Calu3 (cell line): ENCODE data around the gene CD33. TPM values are rescaled to one million over a fixed set of nuclear protein-coding genes. Genes with fewer than 3 reads are reported as not detected.

Experiments used
- BruUV-seq: library from RNA; stranded (reverse); fragments of 400-500 nt; replicated peaks from 2 replicates; lab custom pipeline; 2021; lab: Mats Ljungman, UMichigan
- CTCF ChIA-PET: fragments of 300-600 bp; sonication (Branson Sonifier 250); formaldehyde crosslinking; loops from one replicate; lab custom pipeline; 2022; ENCODE audit warnings: antibody characterized with exemption; lab: Charles Lee
- DNase-seq: peaks from one replicate; pipeline ENCODE4 v3.0.0; 2022
- H3K27ac Mint-ChIP-seq: one replicate; pipeline ENCODE4 v1.8.0; 2022; ENCODE audit warnings: mixed read lengths; ENCODE audit not compliant: unreplicated experiment
- H3K27me3 Mint-ChIP-seq: one replicate; pipeline ENCODE4 v1.8.0; 2022; ENCODE audit warnings: mixed read lengths; ENCODE audit not compliant: unreplicated experiment
- H3K36me3 Mint-ChIP-seq: one replicate; pipeline ENCODE4 v1.8.0; 2022; ENCODE audit warnings: mild to moderate bottlenecking, moderate library complexity, mixed read lengths; ENCODE audit not compliant: insufficient read depth, unreplicated experiment
- H3K4me1 Mint-ChIP-seq: one replicate; pipeline ENCODE4 v1.8.0; 2022; ENCODE audit warnings: mild to moderate bottlenecking, low read depth, mixed read lengths; ENCODE audit not compliant: unreplicated experiment
- H3K4me3 Mint-ChIP-seq: one replicate; pipeline ENCODE4 v1.8.0; 2022; ENCODE audit warnings: mild to moderate bottlenecking, low read depth, moderate library complexity, mixed read lengths; ENCODE audit not compliant: unreplicated experiment
- H3K9me3 Mint-ChIP-seq: one replicate; pipeline ENCODE4 v1.8.0; 2022; ENCODE audit warnings: low read depth, mixed read lengths; ENCODE audit not compliant: unreplicated experiment
- CTCF ChIP-seq: fragments of 200-600 bp; IDR thresholded peaks from one replicate; pipeline ENCODE4 v1.8.0; 2022; ENCODE audit warnings: antibody characterized with exemption; ENCODE audit not compliant: unreplicated experiment
- intact Hi-C: fragments of 100-400 bp; cut with micrococcal nuclease; formaldehyde crosslinking; loops from one replicate; pipeline ENCODE4 v1.10.0; 2022; ENCODE audit not compliant: unreplicated experiment
- total RNA-seq: library from RNA; stranded (reverse); gene quantifications from 2 replicates; pipeline ENCODE4 v1.2.3, GENCODE V29; 2022

The CD33 gene
- total RNA-seq, 1 experiment from 2014 or later, result not detected

- Mint-ChIP-seq H3K36me3 (no peaks in the 10 kb centered on the region), H3K9me3 (peaks cover 5% of the 10 kb centered on the region), H3K4me1 (peaks cover 36% of the 10 kb centered on the region), H3K27ac (no peak overlapping the region), H3K4me3 (no peak overlapping the region), H3K27me3 (no peaks in the 10 kb centered on the region)
- no TSS peak for BruUV-seq
- intact Hi-C loops, result no loop called here
- DNase-seq, result no peak
- CTCF ChIA-PET, result interaction anchor here (1.6 to 2.1 kb wide), 2 partner anchors 11 to 12 kb away, joined by 3 to 11 read pairs; no protein-coding TSS in a partner anchor
- TF ChIP-seq CTCF, result no peak
Measured at GRCh38 chr19:51247972-51248590, 23.2 kb downstream of the CD33 start.

- peaks cover 3% of the 10 kb centered on the region for H3K9me3 Mint-ChIP-seq
- CTCF ChIA-PET, result interaction anchor here (0.6 kb wide), 1 partner anchor 22 kb away, joined by 6 read pairs; no protein-coding TSS in a partner anchor
- intact Hi-C loops, result no loop called here
- H3K4me3 Mint-ChIP-seq, result no peak within 1 kb of the TSS
- BruUV-seq, result no TSS peak
- H3K4me1 Mint-ChIP-seq, result peaks cover 28% of the 10 kb centered on the region
- no peaks in the 10 kb centered on the region for H3K36me3 Mint-ChIP-seq
- no peak for DNase-seq
- no peak for TF ChIP-seq CTCF
- peak within 1 kb of the TSS; percentile 66 for H3K27ac Mint-ChIP-seq
- no peaks in the 10 kb centered on the region for H3K27me3 Mint-ChIP-seq
Measured at GRCh38 chr19:51250786-51251467, 26.0 kb downstream of the CD33 start, which contains the start of gene SIGLECL1. Gene SIGLECL1 (plus strand): TSS chr19:51251080. CDS start chr19:51264073, 12,993 bp downstream.

- H3K36me3 Mint-ChIP-seq, result no peaks in the 10 kb centered on the region
- CTCF ChIA-PET, result interaction anchor here (0.6 kb wide), 1 partner anchor 21 kb away, joined by 6 read pairs; no protein-coding TSS in a partner anchor
- H3K27ac Mint-ChIP-seq, result peak overlapping the region; percentile 66
- peaks cover 23% of the 10 kb centered on the region for H3K4me1 Mint-ChIP-seq
- H3K4me3 Mint-ChIP-seq, result no peak overlapping the region
- peaks cover 3% of the 10 kb centered on the region for H3K9me3 Mint-ChIP-seq
- intact Hi-C loops, result no loop called here
- peak; percentile 65 for DNase-seq
- BruUV-seq, result no TSS peak
- H3K27me3 Mint-ChIP-seq, result no peaks in the 10 kb centered on the region
- TF ChIP-seq CTCF, result no peak
Measured at GRCh38 chr19:51251468-51251820, 26.6 kb downstream of the CD33 start.

- H3K4me1 Mint-ChIP-seq, result peaks cover 15% of the 10 kb centered on the region
- no peak for TF ChIP-seq CTCF
- BruUV-seq, result no TSS peak
- CTCF ChIA-PET, result no interaction called here
- H3K9me3 Mint-ChIP-seq, result peaks cover 3% of the 10 kb centered on the region
- H3K27me3 Mint-ChIP-seq, result peaks cover under 1% of the 10 kb centered on the region
- intact Hi-C loops, result no loop called here
- H3K27ac Mint-ChIP-seq, result no peak overlapping the region
- H3K36me3 Mint-ChIP-seq, result no peaks in the 10 kb centered on the region
- no peak for DNase-seq
- H3K4me3 Mint-ChIP-seq, result no peak overlapping the region
Measured at GRCh38 chr19:51252306-51253079, 27.6 kb downstream of the CD33 start.
